Measurements from ENCODE around the gene MAPT.
"Not testable (repeated sequence)": the region's sequence is repeated elsewhere in the genome, so short reads cannot be mapped to it uniquely, and the experiment has no call there.

MAPT gene

GRCh38 chr17:46002973-46003316 is 108.6 kb downstream of the MAPT start:
- TF ChIP-seq, protein P1, sequence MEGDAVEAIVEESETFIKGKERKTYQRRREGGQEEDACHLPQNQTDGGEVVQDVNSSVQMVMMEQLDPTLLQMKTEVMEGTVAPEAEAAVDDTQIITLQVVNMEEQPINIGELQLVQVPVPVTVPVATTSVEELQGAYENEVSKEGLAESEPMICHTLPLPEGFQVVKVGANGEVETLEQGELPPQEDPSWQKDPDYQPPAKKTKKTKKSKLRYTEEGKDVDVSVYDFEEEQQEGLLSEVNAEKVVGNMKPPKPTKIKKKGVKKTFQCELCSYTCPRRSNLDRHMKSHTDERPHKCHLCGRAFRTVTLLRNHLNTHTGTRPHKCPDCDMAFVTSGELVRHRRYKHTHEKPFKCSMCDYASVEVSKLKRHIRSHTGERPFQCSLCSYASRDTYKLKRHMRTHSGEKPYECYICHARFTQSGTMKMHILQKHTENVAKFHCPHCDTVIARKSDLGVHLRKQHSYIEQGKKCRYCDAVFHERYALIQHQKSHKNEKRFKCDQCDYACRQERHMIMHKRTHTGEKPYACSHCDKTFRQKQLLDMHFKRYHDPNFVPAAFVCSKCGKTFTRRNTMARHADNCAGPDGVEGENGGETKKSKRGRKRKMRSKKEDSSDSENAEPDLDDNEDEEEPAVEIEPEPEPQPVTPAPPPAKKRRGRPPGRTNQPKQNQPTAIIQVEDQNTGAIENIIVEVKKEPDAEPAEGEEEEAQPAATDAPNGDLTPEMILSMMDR (IDR thresholded peaks at IDR 0.05; ENCODE audit: insufficient read depth, low read length, poor library complexity, severe bottlenecking) = no peak
- no peak for DNase-seq (ENCODE audit: extremely low read depth, insufficient read length)
- Histone ChIP-seq H3K36me3 (ENCODE audit: control insufficient read depth, insufficient read depth, low read length) (no peaks in the 10 kb centered on the region), H3K4me3 (replicated peaks; ENCODE audit: low read depth, low read length) (no peak overlapping the region), H3K27me3 (replicated peaks; ENCODE audit: control insufficient read depth, insufficient read depth, low read length) (no peaks in the 10 kb centered on the region)

DNA sequence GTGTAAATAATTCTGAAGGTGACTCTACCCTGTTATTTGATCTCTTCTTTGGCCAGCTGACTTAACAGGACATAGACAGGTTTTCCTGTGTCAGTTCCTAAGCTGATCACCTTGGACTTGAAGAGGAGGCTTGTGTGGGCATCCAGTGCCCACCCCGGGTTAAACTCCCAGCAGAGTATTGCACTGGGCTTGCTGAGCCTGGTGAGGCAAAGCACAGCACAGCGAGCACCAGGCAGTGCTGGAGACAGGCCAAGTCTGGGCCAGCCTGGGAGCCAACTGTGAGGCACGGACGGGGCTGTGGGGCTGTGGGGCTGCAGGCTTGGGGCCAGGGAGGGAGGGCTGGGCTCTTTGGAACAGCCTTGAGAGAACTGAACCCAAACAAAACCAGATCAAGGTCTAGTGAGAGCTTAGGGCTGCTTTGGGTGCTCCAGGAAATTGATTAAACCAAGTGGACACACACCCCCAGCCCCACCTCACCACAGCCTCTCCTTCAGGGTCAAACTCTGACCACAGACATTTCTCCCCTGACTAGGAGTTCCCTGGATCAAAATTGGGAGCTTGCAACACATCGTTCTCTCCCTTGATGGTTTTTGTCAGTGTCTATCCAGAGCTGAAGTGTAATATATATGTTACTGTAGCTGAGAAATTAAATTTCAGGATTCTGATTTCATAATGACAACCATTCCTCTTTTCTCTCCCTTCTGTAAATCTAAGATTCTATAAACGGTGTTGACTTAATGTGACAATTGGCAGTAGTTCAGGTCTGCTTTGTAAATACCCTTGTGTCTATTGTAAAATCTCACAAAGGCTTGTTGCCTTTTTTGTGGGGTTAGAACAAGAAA is 109.8 kb downstream of the MAPT start:
- Histone ChIP-seq H3K27me3 (replicated peaks; ENCODE audit: control insufficient read depth, insufficient read depth, low read length) (no peaks in the 10 kb centered on the region), H3K4me3 (replicated peaks; ENCODE audit: low read depth, low read length) (no peak overlapping the region), H3K36me3 (ENCODE audit: control insufficient read depth, insufficient read depth, low read length) (no peaks in the 10 kb centered on the region)
- TF ChIP-seq, protein P1 (IDR thresholded peaks at IDR 0.05; ENCODE audit: insufficient read depth, low read length, poor library complexity, severe bottlenecking) = no peak
- no peak for DNase-seq (ENCODE audit: extremely low read depth, insufficient read length)

GRCh38 chr17:46006082-46006481 is 111.7 kb downstream of the MAPT start:
- not testable (repeated sequence) for H3K4me3 ChIP-seq (replicated peaks; ENCODE audit: low read depth, low read length); DNase-seq (ENCODE audit: extremely low read depth, insufficient read length); H3K27me3 ChIP-seq (replicated peaks; ENCODE audit: control insufficient read depth, insufficient read depth, low read length); H3K36me3 ChIP-seq (ENCODE audit: control insufficient read depth, insufficient read depth, low read length)

DNA sequence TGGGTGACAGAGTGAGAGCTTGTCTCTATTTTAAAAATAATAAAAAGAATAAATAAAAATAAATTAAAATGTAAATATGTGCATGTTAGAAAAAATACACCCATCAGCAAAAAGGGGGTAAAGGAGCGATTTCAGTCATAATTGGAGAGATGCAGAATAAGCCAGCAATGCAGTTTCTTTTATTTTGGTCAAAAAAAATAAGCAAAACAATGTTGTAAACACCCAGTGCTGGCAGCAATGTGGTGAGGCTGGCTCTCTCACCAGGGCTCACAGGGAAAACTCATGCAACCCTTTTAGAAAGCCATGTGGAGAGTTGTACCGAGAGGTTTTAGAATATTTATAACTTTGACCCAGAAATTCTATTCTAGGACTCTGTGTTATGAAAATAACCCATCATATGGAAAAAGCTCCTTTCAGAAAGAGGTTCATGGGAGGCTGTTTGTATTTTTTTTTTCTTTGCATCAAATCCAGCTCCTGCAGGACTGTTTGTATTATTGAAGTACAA is 113.2 kb downstream of the MAPT start:
- TF ChIP-seq, protein P1 (IDR thresholded peaks at IDR 0.05; ENCODE audit: insufficient read depth, low read length, poor library complexity, severe bottlenecking) = no peak
- H3K4me3 ChIP-seq (replicated peaks; ENCODE audit: low read depth, low read length) = no peak overlapping the region
- H3K36me3 ChIP-seq (ENCODE audit: control insufficient read depth, insufficient read depth, low read length) = no peaks in the 10 kb centered on the region
- DNase-seq (ENCODE audit: extremely low read depth, insufficient read length) = no peak
- no peaks in the 10 kb centered on the region for H3K27me3 ChIP-seq (replicated peaks; ENCODE audit: control insufficient read depth, insufficient read depth, low read length)

- Histone ChIP-seq H3K4me3 (replicated peaks; ENCODE audit: low read depth, low read length) (no peak overlapping the region), H3K36me3 (ENCODE audit: control insufficient read depth, insufficient read depth, low read length) (no peaks in the 10 kb centered on the region), H3K27me3 (replicated peaks; ENCODE audit: control insufficient read depth, insufficient read depth, low read length) (no peaks in the 10 kb centered on the region)
- DNase-seq (ENCODE audit: extremely low read depth, insufficient read length) = no peak
- TF ChIP-seq, protein P1 (IDR thresholded peaks at IDR 0.05; ENCODE audit: insufficient read depth, low read length, poor library complexity, severe bottlenecking) = no peak
These were observed 114.2 kb downstream of the MAPT start for GRCh38 chr17:46008591-46008990.

GRCh38 chr17:46009681-46010596 is 115.6 kb downstream of the MAPT start:
- Histone ChIP-seq H3K4me3 (replicated peaks; ENCODE audit: low read depth, low read length) (no peak overlapping the region), H3K27me3 (replicated peaks; ENCODE audit: control insufficient read depth, insufficient read depth, low read length) (no peaks in the 10 kb centered on the region), H3K36me3 (ENCODE audit: control insufficient read depth, insufficient read depth, low read length) (no peaks in the 10 kb centered on the region)
- DNase-seq (ENCODE audit: extremely low read depth, insufficient read length) = no peak
- TF ChIP-seq, protein P1 (IDR thresholded peaks at IDR 0.05; ENCODE audit: insufficient read depth, low read length, poor library complexity, severe bottlenecking) = no peak

Measured in GM06990 (cell line).